Activated CD8-positive, alpha-beta T cell treated with anti-CD3 and anti-CD28 coated beads, Interleukin-2, amount 10 ng/mL, durations not matched to agents 7 days and 5 days (primary cell): Measurements from ENCODE around the gene ORAI2. TPM values are rescaled to one million over a fixed set of nuclear protein-coding genes. Genes with fewer than 3 reads are reported as not detected.
"Not testable (repeated sequence)": the region's sequence is repeated elsewhere in the genome, so short reads cannot be mapped to it uniquely, and the experiment has no call there.

Experiments
- ATAC-seq: fragments of 150-1000 bp; cut with Tn5 transposase; one replicate; pipeline ENCODE4 v1.10.0; 2021; ENCODE audit warnings: moderate library complexity
- CTCF ChIA-PET: fragments of 350-600 bp; sonication (Branson Sonifier 250); formaldehyde crosslinking; loops from one replicate; lab custom pipeline; 2021; ENCODE audit warnings: antibody characterized with exemption; lab: Charles Lee
- POLR2A ChIA-PET: fragments of 350-600 bp; sonication (Branson Sonifier 250); formaldehyde crosslinking; loops from one replicate; lab custom pipeline; 2021; ENCODE audit warnings: antibody characterized with exemption; lab: Charles Lee
- DNase-seq: peaks from one replicate; pipeline ENCODE4 v3.0.0-alpha.2; 2020
- H3K27ac Mint-ChIP-seq: one replicate; pipeline ENCODE4 v1.8.0; 2021; ENCODE audit warnings: mild to moderate bottlenecking, mixed read lengths
- H3K27me3 Mint-ChIP-seq: one replicate; pipeline ENCODE4 v1.8.0; 2021; ENCODE audit warnings: low read depth, mixed read lengths
- H3K36me3 Mint-ChIP-seq: one replicate; pipeline ENCODE4 v1.8.0; 2021; ENCODE audit warnings: low read depth, mixed read lengths
- H3K4me1 Mint-ChIP-seq: one replicate; pipeline ENCODE4 v1.8.0; 2021; ENCODE audit warnings: low read depth, mixed read lengths
- H3K4me3 Mint-ChIP-seq: one replicate; pipeline ENCODE4 v1.8.0; 2021; ENCODE audit warnings: mild to moderate bottlenecking, mixed read lengths
- H3K9me3 Mint-ChIP-seq: one replicate; pipeline ENCODE4 v1.8.0; 2022; ENCODE audit warnings: mixed read lengths; ENCODE audit not compliant: insufficient read depth
- total RNA-seq, 2 experiments: library from RNA; stranded (reverse); gene quantifications; one replicate each; pipeline ENCODE4 v1.2.3, GENCODE V29; 2021

The ORAI2 gene
- total RNA-seq, 2 experiments from 2014 or later: 72.5 to 72.8 TPM

GRCh38 chr7:102484317-102484716 lies 50.9 kb downstream of the ORAI2 start:
- H3K27me3 Mint-ChIP-seq, H3K4me1 Mint-ChIP-seq, POLR2A ChIA-PET, H3K9me3 Mint-ChIP-seq, DNase-seq, H3K36me3 Mint-ChIP-seq, CTCF ChIA-PET, H3K27ac Mint-ChIP-seq, H3K4me3 Mint-ChIP-seq, ATAC-seq: not testable (repeated sequence)

- H3K27ac Mint-ChIP-seq, CTCF ChIA-PET, H3K4me3 Mint-ChIP-seq, H3K36me3 Mint-ChIP-seq, H3K4me1 Mint-ChIP-seq, H3K9me3 Mint-ChIP-seq, H3K27me3 Mint-ChIP-seq, POLR2A ChIA-PET: not testable (repeated sequence)
- peak; percentile 78 for DNase-seq
- ATAC-seq: peak; percentile 55
Measured at GRCh38 chr7:102490529-102491075, 57.2 kb downstream of the ORAI2 start.

- H3K27me3 Mint-ChIP-seq, CTCF ChIA-PET, POLR2A ChIA-PET, H3K36me3 Mint-ChIP-seq, H3K27ac Mint-ChIP-seq, H3K9me3 Mint-ChIP-seq, H3K4me3 Mint-ChIP-seq, H3K4me1 Mint-ChIP-seq, DNase-seq: not testable (repeated sequence)
- ATAC-seq: peak; percentile 45
Measured at GRCh38 chr7:102493220-102493935, 60.0 kb downstream of the ORAI2 start.

GRCh38 chr7:102494026-102494425 lies 60.7 kb downstream of the ORAI2 start:
- peak overlapping the region; percentile 43 for H3K4me3 Mint-ChIP-seq
- ATAC-seq: peak; percentile 22
- DNase-seq: peak; percentile 73

GRCh38 chr7:102494473-102495149 lies 61.2 kb downstream of the ORAI2 start:
- POLR2A ChIA-PET, H3K27ac Mint-ChIP-seq: not testable (repeated sequence)

More at GRCh38 chr7:102494026-102494425, 60.7 kb downstream of the ORAI2 start:
- POLR2A ChIA-PET, H3K9me3 Mint-ChIP-seq, H3K4me1 Mint-ChIP-seq, H3K27me3 Mint-ChIP-seq, CTCF ChIA-PET, H3K36me3 Mint-ChIP-seq: not testable (repeated sequence)
- H3K27ac Mint-ChIP-seq: peak overlapping the region; percentile 71

GRCh38 chr7:102496861-102497260 lies 63.5 kb downstream of the ORAI2 start:
- H3K36me3 Mint-ChIP-seq, CTCF ChIA-PET, H3K27me3 Mint-ChIP-seq, H3K9me3 Mint-ChIP-seq, H3K27ac Mint-ChIP-seq, H3K4me3 Mint-ChIP-seq, H3K4me1 Mint-ChIP-seq, ATAC-seq, POLR2A ChIA-PET, DNase-seq: not testable (repeated sequence)

More at GRCh38 chr7:102494473-102495149, 61.2 kb downstream of the ORAI2 start:
- H3K4me1 Mint-ChIP-seq, H3K9me3 Mint-ChIP-seq, CTCF ChIA-PET, H3K36me3 Mint-ChIP-seq, H3K4me3 Mint-ChIP-seq, DNase-seq, H3K27me3 Mint-ChIP-seq: not testable (repeated sequence)
- peak; percentile 79 for ATAC-seq

- H3K4me3 Mint-ChIP-seq, DNase-seq, ATAC-seq, H3K27ac Mint-ChIP-seq, H3K27me3 Mint-ChIP-seq, POLR2A ChIA-PET, H3K9me3 Mint-ChIP-seq, CTCF ChIA-PET, H3K4me1 Mint-ChIP-seq, H3K36me3 Mint-ChIP-seq: not testable (repeated sequence)
Measured at GRCh38 chr7:102497308-102497707, 63.9 kb downstream of the ORAI2 start.

GRCh38 chr7:102498321-102498720 lies 64.9 kb downstream of the ORAI2 start:
- H3K27me3 Mint-ChIP-seq, H3K27ac Mint-ChIP-seq, H3K36me3 Mint-ChIP-seq, DNase-seq, POLR2A ChIA-PET, H3K4me3 Mint-ChIP-seq, CTCF ChIA-PET, H3K9me3 Mint-ChIP-seq, H3K4me1 Mint-ChIP-seq, ATAC-seq: not testable (repeated sequence)

- H3K4me1 Mint-ChIP-seq, H3K36me3 Mint-ChIP-seq, DNase-seq, H3K9me3 Mint-ChIP-seq, POLR2A ChIA-PET, H3K27ac Mint-ChIP-seq, CTCF ChIA-PET, H3K27me3 Mint-ChIP-seq, H3K4me3 Mint-ChIP-seq, ATAC-seq: not testable (repeated sequence)
Measured at GRCh38 chr7:102503141-102503540, 69.8 kb downstream of the ORAI2 start.

- H3K27ac Mint-ChIP-seq, H3K36me3 Mint-ChIP-seq, H3K4me3 Mint-ChIP-seq, H3K27me3 Mint-ChIP-seq, ATAC-seq, CTCF ChIA-PET, H3K9me3 Mint-ChIP-seq, POLR2A ChIA-PET, H3K4me1 Mint-ChIP-seq: not testable (repeated sequence)
- peak; percentile 20 for DNase-seq
Measured at GRCh38 chr7:102505298-102506185, 72.2 kb downstream of the ORAI2 start.
